GM18519 (cell line): Measurements from ENCODE around the gene CACNB2.

Experiments
- ATAC-seq: cut with Tn5 transposase; IDR thresholded peaks from one replicate; pipeline ENCODE4 v1.9.1; 2021; ENCODE audit warnings: mild to moderate bottlenecking, moderate library complexity; ENCODE audit not compliant: unreplicated experiment, low FRiP score

Gene CACNB2

GRCh38 chr10:18140149-18140956 lies at the start of gene CACNB2:
Gene CACNB2 (plus strand): TSS chr10:18140424.
- ATAC-seq, result no peak

DNA sequence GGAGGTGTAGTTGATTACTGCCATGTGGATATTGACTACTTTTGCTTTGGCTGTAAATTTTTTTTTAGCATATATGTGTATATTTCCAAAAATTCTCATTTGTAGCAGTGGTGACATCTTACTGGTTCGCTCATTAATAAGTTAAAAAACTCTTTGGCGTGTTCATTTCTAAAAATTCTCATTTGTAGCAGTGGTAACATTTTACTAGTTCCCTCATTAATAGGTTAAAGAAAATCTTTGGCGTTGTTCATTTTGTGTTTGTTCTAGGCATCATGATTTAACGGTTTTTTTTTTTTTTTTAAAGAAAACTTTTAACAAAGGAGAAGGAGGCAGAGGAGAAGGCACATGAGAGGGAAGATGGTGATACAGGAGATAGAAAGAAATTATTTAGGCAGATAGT lies 45.9 kb upstream of the CACNB2 start:
- no peak for ATAC-seq

GRCh38 chr10:18094793-18095192 lies 45.4 kb upstream of the CACNB2 start:
- no peak for ATAC-seq

GRCh38 chr10:18097524-18097923 lies 42.7 kb upstream of the CACNB2 start:
- no peak for ATAC-seq

GRCh38 chr10:18098201-18098600 lies 42.0 kb upstream of the CACNB2 start:
- ATAC-seq, result no peak

DNA sequence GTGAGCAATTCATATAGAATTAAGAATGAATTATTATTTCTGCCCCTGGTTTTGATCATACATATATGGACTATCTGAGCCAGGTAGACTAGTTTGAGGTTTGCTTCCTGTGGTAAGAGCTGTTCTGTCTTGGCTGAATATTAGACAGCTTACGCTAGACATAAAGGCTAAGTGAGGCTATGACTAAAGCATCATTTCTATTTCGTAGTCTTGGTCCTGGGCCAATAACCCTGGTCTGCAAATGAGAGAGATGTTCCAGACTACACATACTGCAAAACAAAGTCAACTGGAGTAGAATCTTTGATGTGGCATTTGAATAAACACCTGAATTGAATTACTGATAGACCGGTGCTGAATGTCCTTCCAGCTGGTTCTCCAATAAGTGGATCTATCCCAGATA lies 40.8 kb upstream of the CACNB2 start:
- ATAC-seq, result no peak

DNA sequence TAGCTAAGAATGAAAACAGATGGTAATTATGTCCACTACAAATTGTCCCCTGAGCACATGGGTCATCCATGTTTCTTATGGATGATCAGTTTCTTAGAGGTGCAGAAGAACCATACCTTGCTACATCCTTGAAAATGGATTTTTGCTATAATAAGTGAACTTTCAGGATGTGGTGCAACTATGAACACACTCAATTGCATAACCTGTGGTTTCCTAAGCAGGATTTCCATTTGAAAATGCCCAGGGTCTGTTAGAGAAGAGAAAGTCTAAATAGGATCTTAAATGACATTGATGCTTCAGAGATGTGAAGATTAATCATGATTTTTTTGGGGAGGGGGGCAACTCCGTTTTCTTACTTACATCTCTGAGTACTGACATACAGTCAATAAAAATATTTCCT lies 39.6 kb upstream of the CACNB2 start:
- ATAC-seq, result no peak

DNA sequence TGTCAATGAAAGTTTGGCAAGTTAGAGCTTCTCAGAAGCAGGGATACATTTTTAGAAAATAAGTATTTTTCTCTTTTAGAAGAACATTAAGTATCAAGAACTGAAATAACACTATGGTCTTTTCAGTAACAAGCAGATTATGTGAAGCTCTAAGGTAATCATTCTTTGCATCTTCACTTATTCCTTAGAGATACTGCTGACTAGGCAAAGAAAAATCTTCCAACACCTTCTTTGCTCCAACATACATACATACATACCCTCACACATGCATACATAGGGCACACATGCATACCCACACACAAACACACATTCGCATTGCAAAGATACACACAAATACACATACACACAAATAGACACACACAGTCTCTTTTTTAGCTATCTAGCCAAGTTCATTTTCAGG lies 37.8 kb upstream of the CACNB2 start:
- no peak for ATAC-seq

DNA sequence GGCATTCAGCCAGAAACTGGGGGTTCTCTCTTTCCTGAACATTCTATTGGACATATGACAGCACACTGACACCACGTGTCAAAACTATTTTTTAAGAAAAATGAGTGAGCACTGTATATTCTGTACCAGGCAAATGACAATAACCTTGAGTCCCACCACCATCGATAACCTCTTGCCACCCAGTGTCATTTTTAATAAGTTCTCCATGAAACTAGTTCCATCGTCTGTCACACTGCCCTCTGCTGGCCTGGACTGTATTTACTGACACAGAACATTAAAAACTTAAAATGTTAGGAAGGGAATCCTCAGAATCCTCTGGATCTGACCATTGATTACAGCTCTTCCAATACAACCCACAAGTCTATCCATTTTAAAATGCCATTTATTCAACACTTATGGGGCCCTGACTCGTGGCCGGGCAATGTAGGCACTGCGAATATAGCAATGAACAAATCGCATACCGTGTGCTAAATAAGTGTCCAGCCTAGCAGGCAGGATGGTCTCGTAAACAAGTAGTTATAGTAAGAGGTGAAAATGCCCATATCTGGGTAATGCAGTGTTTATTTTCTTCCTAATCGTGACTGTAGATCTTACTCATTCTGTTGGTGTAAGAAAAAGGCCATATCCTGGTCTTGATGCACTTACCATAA lies 35.9 kb upstream of the CACNB2 start:
- ATAC-seq, result no peak

- ATAC-seq, result no peak
These were observed 30.8 kb upstream of the CACNB2 start for GRCh38 chr10:18109341-18109870.

DNA sequence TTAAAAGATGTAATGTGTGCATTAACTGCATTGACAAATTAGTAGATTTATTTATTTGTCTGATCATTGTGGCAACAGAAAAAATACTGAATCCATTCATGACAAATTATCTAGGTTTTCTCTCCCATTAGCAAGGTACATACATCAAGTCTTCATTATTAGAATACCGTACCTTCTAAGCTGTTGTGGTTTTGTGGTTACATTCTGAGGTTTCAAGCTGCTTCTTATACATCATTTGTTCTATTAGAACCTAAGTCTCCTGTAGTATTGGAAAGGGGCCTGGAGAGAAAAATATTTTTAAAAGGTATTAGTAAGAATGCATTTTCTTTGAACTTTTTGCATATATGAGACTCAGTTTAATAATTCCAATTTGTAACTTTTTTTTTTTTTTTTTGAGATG lies 26.3 kb upstream of the CACNB2 start:
- no peak for ATAC-seq

- no peak for ATAC-seq
These were observed 22.9 kb upstream of the CACNB2 start for GRCh38 chr10:18117276-18117675.

DNA sequence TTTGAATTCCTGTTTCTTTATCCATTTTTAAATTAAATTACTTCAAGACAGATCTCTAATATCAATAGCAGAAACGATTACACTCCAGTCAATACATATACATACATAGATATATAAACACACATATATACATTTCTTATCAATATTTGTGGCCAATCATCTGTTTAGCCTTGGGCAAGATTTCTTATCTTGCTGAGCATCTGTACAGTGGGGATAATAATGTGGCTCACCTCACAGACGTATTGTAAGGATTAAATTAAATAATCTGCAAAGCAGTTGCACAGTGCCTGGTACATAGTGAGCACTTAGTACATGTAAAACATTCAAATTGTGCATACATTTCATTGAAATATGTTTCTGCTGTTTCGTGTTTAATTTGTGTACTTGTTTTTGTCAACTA lies 17.5 kb upstream of the CACNB2 start:
- no peak for ATAC-seq

- no peak for ATAC-seq
These were observed 7.2 kb upstream of the CACNB2 start for GRCh38 chr10:18133046-18133445.

GRCh38 chr10:18134509-18134908 lies 5.7 kb upstream of the CACNB2 start:
- ATAC-seq, result no peak

- no peak for ATAC-seq
These were observed 5.3 kb upstream of the CACNB2 start for GRCh38 chr10:18134921-18135320.

DNA sequence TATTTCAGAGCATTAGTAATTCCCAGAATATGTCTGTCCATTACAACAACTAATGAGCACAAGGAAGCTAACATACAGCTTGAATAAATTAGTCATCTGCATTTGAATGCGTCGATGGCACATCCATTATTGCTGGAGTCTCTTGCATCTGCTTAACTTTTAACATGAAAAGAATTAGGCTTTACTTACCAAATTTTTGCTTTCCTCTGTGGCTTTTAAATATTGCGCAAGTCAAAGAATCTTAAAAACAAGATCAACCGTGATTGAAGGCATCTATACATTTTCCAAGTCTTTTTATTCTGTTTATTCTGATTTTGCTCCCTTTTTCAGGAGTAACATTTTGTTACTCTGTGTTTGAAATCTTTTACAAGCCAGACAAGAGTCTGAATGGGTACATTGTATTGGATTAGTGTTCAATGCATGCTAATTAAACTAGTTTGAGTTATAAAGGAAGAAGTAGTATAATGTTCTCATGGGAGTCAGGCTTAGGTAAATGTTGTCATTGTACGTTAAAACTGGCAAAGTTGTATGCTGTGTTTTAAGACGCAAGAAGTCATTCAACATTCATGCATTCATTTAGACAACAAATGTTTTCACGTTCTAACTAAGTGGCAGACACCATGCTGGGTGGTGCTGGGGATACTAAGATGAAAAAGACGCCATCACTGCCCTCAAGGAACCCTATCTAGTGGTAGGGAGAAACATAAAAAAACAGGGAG lies 4.0 kb upstream of the CACNB2 start:
- no peak for ATAC-seq

- no peak for ATAC-seq
These were observed 3.1 kb upstream of the CACNB2 start for GRCh38 chr10:18137111-18137510.

GRCh38 chr10:18140957-18141845 lies 977 bp downstream of the CACNB2 start:
- no peak for ATAC-seq

DNA sequence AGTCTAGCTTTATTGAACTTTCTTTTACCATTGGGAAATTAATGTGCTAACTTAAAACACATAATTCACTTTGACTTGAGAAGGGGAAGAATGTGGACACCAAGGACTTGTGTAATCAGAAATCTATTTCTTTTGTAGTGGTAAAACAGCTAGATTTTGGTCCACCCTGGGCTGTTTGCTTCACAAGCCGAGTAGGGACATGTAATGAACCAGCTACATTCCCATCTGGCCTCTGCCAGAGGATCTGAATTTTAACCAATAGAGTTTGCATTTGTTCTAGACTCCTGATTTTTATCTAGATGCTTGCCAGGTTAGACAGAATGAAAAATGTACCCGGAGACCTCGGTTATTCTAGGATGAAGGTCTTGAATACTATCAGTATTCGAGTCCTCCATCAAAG lies 1.9 kb downstream of the CACNB2 start:
- ATAC-seq, result no peak
